ENCODE results near the gene MLST8.

GRCh38 chr16:2178321-2179106 lies 26.7 kb upstream of the MLST8 start:
- TF ChIP-seq POLR2A (IDR thresholded peaks at IDR 0.05; ENCODE audit: extremely low read depth, insufficient read length): no peak
- no peak for TF ChIP-seq CTCF (IDR thresholded peaks at IDR 0.05; ENCODE audit: low read depth, low read length)
- no peak for TF ChIP-seq MAX (IDR thresholded peaks at IDR 0.05; ENCODE audit: low read depth, low read length)

Measured in NB4 (cell line).